A549 (cell line): ENCODE results near the gene NCDN. TPM values are rescaled to one million over a fixed set of nuclear protein-coding genes. Genes with fewer than 3 reads are reported as not detected.

Experiments used
- ATAC-seq, 2 experiments: fragments of 200-7000 bp in 1 of 2; fragments of >200 bp in 1 of 2; cut with Nextera tagmentation in 1 of 2; cut with Tn5 transposase in 1 of 2; 3 replicates each; pipeline versions ENCODE4 v1.8.0 to v1.9.1; 2018 to 2020; ENCODE audit warnings: mild to moderate bottlenecking in 1 of 2, moderate library complexity in 1 of 2
- CTCF ChIA-PET: fragments of 300-600 bp; sonication (Branson Sonifier 250); formaldehyde crosslinking; extraction: SDS; loops from one replicate; lab custom pipeline; 2021; ENCODE audit warnings: antibody characterized with exemption, inconsistent platforms; lab: Yijun Ruan, JAX
- POLR2A ChIA-PET: fragments of 350-600 bp; formaldehyde crosslinking; extraction: SDS; loops from one replicate; lab custom pipeline; 2021; ENCODE audit warnings: antibody characterized with exemption, inconsistent platforms; lab: Yijun Ruan, JAX
- DNase-seq, 2 experiments: peaks; one replicate each; pipeline versions ENCODE4 v3.0.0 to v3.0.0-alpha.2; 2011 to 2016; ENCODE audit warnings: low read depth in 1 of 2, low spot score in 1 of 2
- FAIRE-seq: peaks from 2 replicates; lab custom pipeline; 2011; peaks lifted over from hg19 to GRCh38; lab: Jason Lieb, UNC
- H3K27ac ChIP-seq, 2 experiments: fragments of >200 bp; sonication (Bioruptor Twin); formaldehyde crosslinking; 3 replicates each; pipeline ENCODE4 v1.5.1; 2016 to 2017
- H3K4me1 ChIP-seq: fragments of >200 bp; sonication (Bioruptor Twin); formaldehyde crosslinking; 3 replicates; pipeline ENCODE4 v1.6.1; 2016
- H3K4me2 ChIP-seq: fragments of >200 bp; sonication (Bioruptor Twin); formaldehyde crosslinking; 3 replicates; pipeline ENCODE4 v1.6.1; 2016
- H3K4me3 ChIP-seq: fragments of >200 bp; sonication (Bioruptor Twin); formaldehyde crosslinking; 3 replicates; pipeline ENCODE4 v1.5.1; 2016
- H3K9me3 ChIP-seq: fragments of >200 bp; sonication (Bioruptor Twin); formaldehyde crosslinking; 3 replicates; pipeline ENCODE4 v1.6.1; 2016
- CBX8 ChIP-seq: fragments of 200-600 bp; sonication (generic); IDR thresholded peaks from 2 replicates; pipeline ENCODE4 v1.6.1; 2016
- CEBPB ChIP-seq, 2 experiments: fragments of >200 bp in 1 of 2; sonication (Bioruptor Twin) in 1 of 2; formaldehyde crosslinking in 1 of 2; IDR thresholded peaks; 2 replicates each; pipeline ENCODE4 v1.6.1; 2012 to 2016
- CHD4 ChIP-seq: fragments of 200-600 bp; sonication (generic); IDR thresholded peaks from 2 replicates; pipeline ENCODE4 v1.6.1; 2016; ENCODE audit warnings: antibody characterized with exemption, mild to moderate bottlenecking, borderline replicate concordance
- CTCF ChIP-seq: fragments of >200 bp; sonication (Bioruptor Twin); formaldehyde crosslinking; IDR thresholded peaks from 3 replicates; pipeline ENCODE4 v1.5.1; 2016
- ELK1 ChIP-seq: fragments of 150-350 bp; IDR thresholded peaks from 2 replicates; pipeline ENCODE4 v1.6.1; 2014; ENCODE audit warnings: low read depth, mild to moderate bottlenecking, low read length
- EP300 ChIP-seq, 2 experiments: fragments of >200 bp; sonication (Bioruptor Twin); formaldehyde crosslinking; IDR thresholded peaks; 2 replicates in 1 of 2; 3 replicates in 1 of 2; pipeline ENCODE4 v1.6.1; 2016 to 2017
- FOSL2 ChIP-seq, 2 experiments: fragments of 450-650 bp in 1 of 2; fragments of >200 bp in 1 of 2; sonication (Bioruptor Twin) in 1 of 2; formaldehyde crosslinking; IDR thresholded peaks; 2 replicates each; pipeline versions ENCODE4 v1.5.0 to v1.6.1; 2016 to 2020; ENCODE audit warnings: mild to moderate bottlenecking in 1 of 2, moderate library complexity in 1 of 2
- FOXS1 ChIP-seq: fragments of 250-450 bp; sonication (Bioruptor Pico); IDR thresholded peaks from 2 replicates; pipeline ENCODE4 v1.5.0; 2020; ENCODE audit warnings: mild to moderate bottlenecking, moderate library complexity
- HES2 ChIP-seq: fragments of >200 bp; sonication (Bioruptor Twin); formaldehyde crosslinking; IDR thresholded peaks from 2 replicates; pipeline ENCODE4 v1.6.1; 2016
- JUN ChIP-seq, 2 experiments: fragments of >200 bp; sonication (Bioruptor Twin); formaldehyde crosslinking; IDR thresholded peaks; 2 replicates in 1 of 2; 3 replicates in 1 of 2; pipeline ENCODE4 v1.6.1; 2016 to 2017
- KDM5A ChIP-seq: fragments of 200-600 bp; sonication (generic); IDR thresholded peaks from 2 replicates; pipeline ENCODE4 v1.6.1; 2016; ENCODE audit warnings: antibody characterized with exemption, mild to moderate bottlenecking
- RAD21 ChIP-seq, 2 experiments: fragments of >200 bp in 1 of 2; sonication (Bioruptor Twin) in 1 of 2; formaldehyde crosslinking in 1 of 2; IDR thresholded peaks in 1 of 2; conservative IDR thresholded peaks in 1 of 2; 2 replicates in 1 of 2; 3 replicates in 1 of 2; pipeline ENCODE4 v1.6.1; 2012 to 2018; ENCODE audit warnings: inconsistent platforms in 1 of 2
- RFX5 ChIP-seq: fragments of 450-650 bp; IDR thresholded peaks from 2 replicates; pipeline ENCODE4 v1.7.1; 2014; ENCODE audit warnings: antibody characterized with exemption, mild to moderate bottlenecking, moderate library complexity
- SMC3 ChIP-seq: fragments of >200 bp; sonication (Bioruptor Twin); formaldehyde crosslinking; IDR thresholded peaks from 3 replicates; pipeline ENCODE4 v1.6.1; 2018; ENCODE audit warnings: inconsistent platforms
- WGBS: methylation state at CpG from one replicate; pipeline ENCODE4 v1.1.6; 2017; ENCODE audit errors: missing lambda C conversion rate; 5-methylcytosine and 5-hydroxymethylcytosine counted together
- polyA plus RNA-seq, 4 experiments: library from polyadenylated mRNA; depleted of rRNA in 3 of 4; stranded (reverse); fragments of >200 nt; fragmentation: RNase III in 1 of 4; extraction: RNeasy Plus Mini Kit Qiagen cat#74134 plus additional on column Dnase treatment in 1 of 4; gene quantifications; 2 replicates in 3 of 4; 3 replicates in 1 of 4; pipeline ENCODE4 v1.2.3, GENCODE V29; 2011 to 2017

The NCDN gene
- polyA plus RNA-seq, 2 of the 4 experiments (the other 2 are of a cell fraction) = 7.0 to 16.8 TPM

GRCh38 chr1:35561972-35562680, 4.5 kb downstream of the NCDN start:
- no peak for TF ChIP-seq CBX8
- TF ChIP-seq RFX5 = no peak
- TF ChIP-seq HES2 = no peak
- no peak for TF ChIP-seq FOSL2 (IDR thresholded peaks at IDR 0.05)
- TF ChIP-seq FOSL2 (CRISPR knock-in tag; IDR thresholded peaks at IDR 0.05) = no peak
- POLR2A ChIA-PET = no interaction called here
- no peak for DNase-seq

GRCh38 chr1:35563166-35563565, 5.6 kb downstream of the NCDN start:
- DNase-seq (no peak), ATAC-seq (no peak)
- 91% methylated on average over 9 of the region's 12 CpGs for WGBS
- Histone ChIP-seq H3K4me1 (peaks cover 9% of the 10 kb centered on the region; the same call in 2 of the 3 replicates), H3K9me3 (no peaks in the 10 kb centered on the region), H3K4me3 (no peak overlapping the region)
- ChIA-PET CTCF (interaction anchor here (1.6 kb wide), 1 partner anchor 112 kb away, joined by 6 read pairs; no protein-coding TSS in a partner anchor), POLR2A (no interaction called here)
- TF ChIP-seq KDM5A (no peak), FOXS1 (CRISPR knock-in tag) (no peak), JUN (IDR thresholded peaks at IDR 0.05) (no peak)
- TF ChIP-seq, all 56 proteins: peak for 0
- Histone ChIP-seq H3K4me2 (no peak overlapping the region), H3K27ac (no peak overlapping the region)
- no peak for FAIRE-seq

More at GRCh38 chr1:35561972-35562680, 4.5 kb downstream of the NCDN start:
- CTCF ChIA-PET = interaction anchor here (1.0 to 3.4 kb wide), 6 partner anchors 10 to 213 kb away, joined by 3 to 15 read pairs (median 5); partner anchors contain the start of gene TFAP2E
- 96% methylated on average over 10 of the region's 15 CpGs for WGBS
- H3K4me2 ChIP-seq = no peak overlapping the region
- FAIRE-seq (no peak), ATAC-seq (no peak)
- peaks cover 9% of the 10 kb centered on the region; the same call in 2 of the 3 replicates for H3K4me1 ChIP-seq
- no peak overlapping the region for H3K4me3 ChIP-seq
- H3K27ac ChIP-seq = no peak overlapping the region
- no peaks in the 10 kb centered on the region for H3K9me3 ChIP-seq

GRCh38 chr1:35564037-35564883, 6.7 kb downstream of the NCDN start:
- 62% methylated on average over 9 of the region's 9 CpGs for WGBS
- POLR2A ChIA-PET = interaction anchor here (1.5 kb wide), 1 partner anchor 205 kb away, joined by 6 read pairs; the partner anchor contains the start of gene CLSPN
- no peak for FAIRE-seq
- Histone ChIP-seq H3K9me3 (no peaks in the 10 kb centered on the region), H3K27ac (no peak overlapping the region), H3K4me3 (no peak overlapping the region), H3K4me2 (no peak overlapping the region)
- DNase-seq = peak; percentile 69 to 81
- ATAC-seq = peak; percentile 60 to 83
- CTCF ChIA-PET = interaction anchor here (0.6 to 5.9 kb wide), 29 partner anchors 8 to 739 kb away, joined by 3 to 62 read pairs (median 4); partner anchors contain the start of gene TFAP2E
- no peak for TF ChIP-seq EP300 (IDR thresholded peaks at IDR 0.05)
- peak; percentile 41; the same call in 1 of the 3 replicates for TF ChIP-seq SMC3
- TF ChIP-seq RFX5 = no peak; the same call in 1 of the 2 replicates
- peak; percentile 47 to 48 for TF ChIP-seq RAD21 (conservative IDR thresholded peaks at IDR 0.05 in 1 of 2, IDR thresholded peaks at IDR 0.05 in 1 of 2)
- TF ChIP-seq CTCF = peak; percentile 70
- peak in 1 of 2 experiments; percentile 28; a peak in 1 of 4 replicates for TF ChIP-seq CEBPB (IDR thresholded peaks at IDR 0.05)
- no peak for TF ChIP-seq ELK1
- TF ChIP-seq CHD4 = no peak
- TF ChIP-seq, all 56 proteins: peak for 4
- peaks cover under 1% of the 10 kb centered on the region; the same call in 1 of the 3 replicates for H3K4me1 ChIP-seq
